Measurements from ENCODE around the gene TP53. TPM values are rescaled to one million over a fixed set of nuclear protein-coding genes. Genes with fewer than 3 reads are reported as not detected.

The TP53 gene
- total RNA-seq, 1 donor from 2014 or later: 74.1 TPM

- ATAC-seq: no peak
Measured at GRCh38 chr17:7706631-7707354, 19.5 kb upstream of the TP53 start.

GRCh38 chr17:7705269-7706255, 18.3 kb upstream of the TP53 start:
- ATAC-seq: peak; percentile 6

- ATAC-seq: peak; percentile 32
Measured at GRCh38 chr17:7704601-7705268, 17.4 kb upstream of the TP53 start, which contains the start of gene EFNB3. Gene EFNB3 (plus strand): TSS chr17:7705202. CDS start chr17:7705599, 397 bp downstream.

GRCh38 chr17:7703584-7704479, 16.5 kb upstream of the TP53 start:
- peak; percentile 4 for ATAC-seq

DNA sequence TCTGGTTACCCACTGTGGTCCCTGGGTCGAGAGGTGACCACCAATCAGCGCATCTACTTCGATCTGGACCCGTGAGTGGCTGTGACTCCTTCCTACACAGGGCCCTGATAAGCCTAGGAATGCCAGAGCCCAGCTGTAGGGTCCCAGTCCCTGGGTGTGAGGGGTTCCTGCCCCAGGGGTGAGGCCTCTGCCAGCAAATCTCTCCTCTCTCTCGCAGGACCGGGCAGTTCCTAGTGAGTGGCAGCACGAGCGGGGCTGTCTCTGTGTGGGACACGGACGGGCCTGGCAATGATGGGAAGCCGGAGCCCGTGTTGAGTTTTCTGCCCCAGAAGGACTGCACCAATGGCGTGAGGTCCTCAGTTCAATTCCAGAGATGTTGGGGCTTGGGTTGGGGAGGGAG, 15.5 kb upstream of the TP53 start:
- no peak for ATAC-seq

DNA sequence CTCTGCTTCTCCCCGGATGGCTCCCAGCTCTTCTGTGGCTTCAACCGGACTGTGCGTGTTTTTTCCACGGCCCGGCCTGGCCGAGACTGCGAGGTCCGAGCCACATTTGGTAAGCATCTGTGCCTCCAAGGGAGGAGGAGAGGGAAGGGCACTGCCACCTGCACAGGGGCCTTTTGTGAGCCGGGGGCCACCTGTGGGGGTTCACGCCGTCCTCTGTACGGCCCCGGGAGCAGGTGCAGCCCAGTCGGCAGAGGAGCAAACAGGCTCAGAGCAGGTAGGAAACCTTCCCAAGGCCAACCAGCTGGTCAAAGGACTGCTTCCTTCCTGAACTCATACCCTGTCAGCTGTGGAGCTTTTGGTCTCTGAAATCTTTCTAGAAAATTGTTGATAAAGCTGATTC, 14.4 kb upstream of the TP53 start:
- ATAC-seq: no peak

DNA sequence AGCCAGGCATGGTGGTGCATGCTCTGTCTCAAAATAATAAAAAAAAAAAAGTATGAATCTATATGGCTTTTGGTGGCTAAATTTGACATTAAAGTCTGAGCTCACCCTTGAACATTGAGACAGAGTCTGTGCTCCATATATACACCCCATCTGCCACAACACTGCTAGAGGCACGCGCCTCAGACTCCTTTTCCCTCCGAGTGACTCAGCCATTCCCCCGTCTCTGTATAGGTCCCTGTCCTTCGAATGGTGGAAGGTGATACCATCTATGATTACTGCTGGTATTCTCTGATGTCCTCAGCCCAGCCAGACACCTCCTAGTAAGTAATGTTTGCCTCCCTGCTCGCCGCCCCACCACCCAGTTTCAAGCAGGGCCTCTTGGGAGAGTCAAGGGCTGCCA, 13.2 kb upstream of the TP53 start:
- no peak for ATAC-seq

- no peak for ATAC-seq
Measured at GRCh38 chr17:7697828-7698588, 10.7 kb upstream of the TP53 start.

- ATAC-seq: no peak
Measured at GRCh38 chr17:7695586-7695985, 8.3 kb upstream of the TP53 start.

GRCh38 chr17:7688808-7689316, 1.6 kb upstream of the TP53 start:
- no peak for ATAC-seq

GRCh38 chr17:7687908-7688807, 868 bp upstream of the TP53 start, which contains the start of gene WRAP53:
Gene WRAP53 (plus strand): TSS chr17:7688477. CDS start chr17:7688649, 172 bp downstream.
- ATAC-seq: peak; percentile 91

GRCh38 chr17:7686222-7687071, 843 bp downstream of the TP53 start:
- ATAC-seq: peak; percentile 54

GRCh38 chr17:7685533-7686221, 1.6 kb downstream of the TP53 start:
- peak; percentile 79 for ATAC-seq

DNA sequence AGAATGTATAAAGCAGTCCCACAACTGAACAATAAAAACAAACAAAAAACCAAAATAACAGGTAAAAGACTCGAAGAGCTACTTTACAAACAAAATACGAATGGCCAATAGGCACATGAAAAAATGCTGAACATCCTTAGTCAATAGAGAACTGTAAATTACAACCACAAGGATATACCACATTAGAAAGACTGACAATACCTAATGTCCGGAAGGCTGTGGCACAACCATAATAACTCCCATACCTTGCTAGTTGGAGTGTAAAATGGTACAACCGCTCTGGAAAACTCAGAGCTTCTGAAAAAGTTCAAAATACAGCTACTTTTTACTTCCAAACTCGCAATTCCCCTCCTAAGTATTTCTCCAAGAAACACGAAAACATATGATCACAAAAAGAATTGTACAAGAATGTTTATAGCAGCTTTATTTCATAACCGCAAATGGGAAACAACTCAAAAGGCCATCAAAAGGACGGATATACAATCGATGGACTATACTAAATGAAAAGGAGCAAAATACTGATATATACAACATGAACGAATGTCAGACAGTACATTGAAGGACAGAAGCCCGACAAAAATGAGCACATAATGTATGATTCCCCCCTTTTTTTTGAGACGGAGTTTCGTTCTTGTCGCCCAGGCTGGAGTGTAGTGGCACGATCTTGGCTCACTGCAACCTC, 2.3 kb downstream of the TP53 start:
- no peak for ATAC-seq

DNA sequence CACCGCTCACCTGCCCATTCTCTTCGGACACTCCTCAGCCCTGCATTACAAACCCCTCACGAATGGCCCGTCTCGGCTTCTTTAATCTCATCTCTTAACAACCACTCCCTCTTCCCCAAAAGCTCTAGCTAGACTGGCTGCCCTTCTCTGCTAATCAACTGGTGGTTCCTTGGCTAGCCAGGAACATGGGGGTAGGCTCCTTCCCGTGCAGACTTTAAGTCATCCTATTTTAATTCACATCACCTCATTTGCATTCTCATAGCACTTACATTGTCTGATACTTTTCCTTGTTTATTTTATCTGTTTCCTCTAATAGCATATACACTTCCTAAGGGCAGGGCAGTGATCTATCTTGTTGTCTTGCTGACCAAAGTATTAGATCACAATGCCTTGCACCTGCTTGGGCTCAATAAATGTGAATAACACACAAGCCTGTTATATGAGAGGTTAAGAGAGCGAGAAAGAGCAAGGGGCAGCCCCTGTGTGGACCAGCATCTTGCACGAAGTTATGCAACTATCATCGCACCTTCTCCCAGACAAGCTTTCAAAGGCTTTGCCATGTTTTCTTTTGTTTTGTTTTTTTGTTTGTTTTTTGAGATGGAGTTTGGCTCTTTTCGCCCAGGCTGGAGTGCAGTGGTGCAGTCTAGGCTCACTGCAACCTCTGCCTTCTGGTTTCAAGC, 9.8 kb downstream of the TP53 start:
- no peak for ATAC-seq

DNA sequence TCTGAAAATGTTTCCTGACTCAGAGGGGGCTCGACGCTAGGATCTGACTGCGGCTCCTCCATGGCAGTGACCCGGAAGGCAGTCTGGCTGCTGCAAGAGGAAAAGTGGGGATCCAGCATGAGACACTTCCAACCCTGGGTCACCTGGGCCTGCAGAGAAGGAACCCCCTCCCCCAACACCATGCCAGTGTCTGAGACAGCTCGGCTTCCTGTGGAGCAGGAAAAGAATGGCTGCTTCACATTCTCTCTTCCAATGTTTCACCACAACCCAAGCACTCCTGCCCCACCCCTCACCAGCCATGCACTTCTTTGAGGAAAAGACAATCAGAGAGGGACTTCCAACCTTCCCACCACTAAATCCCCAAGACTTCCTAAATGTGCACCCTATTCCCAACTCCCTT, 10.8 kb downstream of the TP53 start:
- ATAC-seq: no peak

- ATAC-seq: no peak
Measured at GRCh38 chr17:7674934-7675333, 12.4 kb downstream of the TP53 start.

Data from esophagus mucosa (tissue), 1 donor.